Neural crest cell (in vitro differentiated cells): ENCODE measurements around the gene ZNF521. TPM values are rescaled to one million over a fixed set of nuclear protein-coding genes. Genes with fewer than 3 reads are reported as not detected.
A peak's percentile ranks its signal among the peaks of the same experiment; 100 is the strongest.

ENCODE experiments used
- DNase-seq: peaks from one replicate; pipeline ENCODE4 v3.0.0; 2021; ENCODE audit warnings: low read depth, mixed read lengths, low spot score
- H3K27ac Mint-ChIP-seq: one replicate; pipeline ENCODE4 v1.8.0; 2021; ENCODE audit warnings: mild to moderate bottlenecking, mixed read lengths; ENCODE audit not compliant: unreplicated experiment
- H3K27me3 Mint-ChIP-seq: 2 replicates; pipeline ENCODE4 v1.8.0; 2021; ENCODE audit warnings: low read depth, mild to moderate bottlenecking, mixed read lengths
- H3K36me3 Mint-ChIP-seq: 2 replicates; pipeline ENCODE4 v1.8.0; 2021; ENCODE audit warnings: low read depth, mild to moderate bottlenecking, mixed read lengths
- H3K4me1 Mint-ChIP-seq: 2 replicates; pipeline ENCODE4 v1.8.0; 2021; ENCODE audit warnings: mixed read lengths
- H3K4me3 Mint-ChIP-seq: one replicate; pipeline ENCODE4 v1.8.0; 2021; ENCODE audit warnings: mild to moderate bottlenecking, mixed read lengths
- H3K9me3 Mint-ChIP-seq: 2 replicates; pipeline ENCODE4 v1.8.0; 2021; ENCODE audit warnings: mixed read lengths
- CTCF ChIP-seq: fragments of 200-600 bp; sonication (generic); conservative IDR thresholded peaks from 2 replicates; pipeline ENCODE4 v1.5.0; 2021; ENCODE audit warnings: antibody characterized with exemption, mild to moderate bottlenecking
- total RNA-seq: library from RNA; stranded (reverse); gene quantifications from 2 replicates; pipeline ENCODE4 v1.2.1, GENCODE V29; 2021

The ZNF521 gene
- total RNA-seq, 1 donor from 2014 or later, result 86.1 TPM

- peaks cover 6% of the 10 kb centered on the region for H3K4me1 Mint-ChIP-seq
- H3K9me3 Mint-ChIP-seq, result peaks cover 19% of the 10 kb centered on the region
- TF ChIP-seq CTCF, result no peak
- no peaks in the 10 kb centered on the region for H3K27me3 Mint-ChIP-seq
- H3K36me3 Mint-ChIP-seq, result peaks cover 31% of the 10 kb centered on the region
- DNase-seq, result no peak
- no peak overlapping the region for H3K27ac Mint-ChIP-seq
- H3K4me3 Mint-ChIP-seq, result no peak overlapping the region
These were observed 198.5 kb downstream of the ZNF521 start for GRCh38 chr18:25153426-25153825.

GRCh38 chr18:25147877-25148488 is 204.0 kb downstream of the ZNF521 start:
- peaks cover 4% of the 10 kb centered on the region for H3K9me3 Mint-ChIP-seq
- TF ChIP-seq CTCF, result no peak
- DNase-seq, result no peak
- no peak overlapping the region for H3K27ac Mint-ChIP-seq
- no peak overlapping the region for H3K4me3 Mint-ChIP-seq
- H3K4me1 Mint-ChIP-seq, result peaks cover 20% of the 10 kb centered on the region
- peaks cover 10% of the 10 kb centered on the region for H3K36me3 Mint-ChIP-seq
- H3K27me3 Mint-ChIP-seq, result no peaks in the 10 kb centered on the region

- Mint-ChIP-seq H3K4me1 (peaks cover 17% of the 10 kb centered on the region), H3K36me3 (peaks cover 2% of the 10 kb centered on the region), H3K27ac (no peak overlapping the region), H3K9me3 (no peaks in the 10 kb centered on the region), H3K27me3 (no peaks in the 10 kb centered on the region), H3K4me3 (no peak overlapping the region)
- no peak for DNase-seq
- TF ChIP-seq CTCF, result no peak
These were observed 205.5 kb downstream of the ZNF521 start for GRCh38 chr18:25146512-25146910.

GRCh38 chr18:25145731-25146511 is 206.0 kb downstream of the ZNF521 start:
- no peak for TF ChIP-seq CTCF
- no peak overlapping the region for H3K4me3 Mint-ChIP-seq
- H3K27ac Mint-ChIP-seq, result no peak overlapping the region
- DNase-seq, result no peak
- no peaks in the 10 kb centered on the region for H3K9me3 Mint-ChIP-seq
- peaks cover 2% of the 10 kb centered on the region for H3K36me3 Mint-ChIP-seq
- H3K27me3 Mint-ChIP-seq, result no peaks in the 10 kb centered on the region
- H3K4me1 Mint-ChIP-seq, result peaks cover 20% of the 10 kb centered on the region

- peak overlapping the region; percentile 72 for H3K27ac Mint-ChIP-seq
- no peaks in the 10 kb centered on the region for H3K36me3 Mint-ChIP-seq
- TF ChIP-seq CTCF, result no peak
- H3K4me3 Mint-ChIP-seq, result no peak overlapping the region
- no peaks in the 10 kb centered on the region for H3K27me3 Mint-ChIP-seq
- peaks cover 27% of the 10 kb centered on the region for H3K4me1 Mint-ChIP-seq
- DNase-seq, result no peak
- H3K9me3 Mint-ChIP-seq, result no peaks in the 10 kb centered on the region
These were observed 207.1 kb downstream of the ZNF521 start for GRCh38 chr18:25144820-25145219.
